KOPT-K1 (cell line): Measurements from ENCODE around the gene MYH16.

Source experiments
- H3K27ac ChIP-seq: fragments of 200-600 bp; sonication (generic); 2 replicates; pipeline ENCODE4 v1.5.1; 2016; ENCODE audit warnings: antibody characterized with exemption, mild to moderate bottlenecking, low read depth, low read length; ENCODE audit not compliant: poor library complexity, severe bottlenecking
- H3K36me3 ChIP-seq: fragments of 200-600 bp; sonication (generic); 2 replicates; pipeline ENCODE4 v1.5.1; 2017; ENCODE audit warnings: antibody characterized with exemption, mild to moderate bottlenecking, low read length, moderate library complexity; ENCODE audit not compliant: insufficient read depth
- H3K9me3 ChIP-seq: fragments of 200-600 bp; sonication (generic); 2 replicates; pipeline ENCODE4 v1.5.1; 2017; ENCODE audit warnings: antibody characterized with exemption, low read length, mild to moderate bottlenecking; ENCODE audit not compliant: insufficient read depth, poor library complexity, severe bottlenecking

The MYH16 gene

GRCh38 chr7:99249985-99250575, 22.6 kb upstream of the MYH16 start:
- Histone ChIP-seq H3K27ac (no peak overlapping the region), H3K9me3 (no peaks in the 10 kb centered on the region), H3K36me3 (no peaks in the 10 kb centered on the region)

DNA sequence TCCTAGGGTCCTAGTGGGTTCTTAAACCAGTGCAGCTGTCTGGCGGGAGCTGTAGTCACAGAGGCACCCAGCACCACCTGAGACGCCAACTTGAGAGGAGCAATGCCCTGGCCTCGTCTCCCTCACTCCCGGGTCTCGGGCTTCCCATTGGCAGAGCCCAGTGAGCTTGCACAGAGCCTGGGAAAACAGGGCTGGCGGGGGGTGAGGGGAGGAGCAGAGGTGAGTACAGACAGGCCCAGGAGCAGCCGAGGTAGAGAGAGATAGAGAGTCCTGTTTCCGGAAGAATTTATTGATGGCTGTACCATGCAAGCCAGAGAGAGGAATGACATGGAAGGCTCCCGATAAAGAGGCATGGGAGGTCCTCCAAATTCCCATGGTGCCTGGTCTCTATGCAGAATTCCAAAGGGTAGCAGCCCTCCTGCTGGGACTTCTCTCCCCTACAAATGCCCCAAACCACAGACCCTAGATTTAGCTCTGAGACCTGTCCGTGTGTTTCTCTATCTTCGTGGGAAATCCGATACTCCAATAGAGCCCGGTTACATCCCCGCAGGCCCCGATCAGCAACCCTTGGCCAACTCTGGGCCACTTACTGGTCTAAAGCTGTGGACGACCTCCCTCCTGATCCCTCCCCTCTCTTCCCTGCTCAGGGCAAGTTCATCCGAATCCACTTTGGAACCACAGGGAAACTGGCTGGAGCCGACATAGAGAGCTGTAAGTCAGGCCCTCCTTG, 20.3 kb upstream of the MYH16 start:
- Histone ChIP-seq H3K9me3 (no peaks in the 10 kb centered on the region), H3K36me3 (no peaks in the 10 kb centered on the region), H3K27ac (no peak overlapping the region)

- Histone ChIP-seq H3K27ac (no peak overlapping the region), H3K36me3 (no peaks in the 10 kb centered on the region), H3K9me3 (no peaks in the 10 kb centered on the region)
Observed at GRCh38 chr7:99253369-99253768, 19.3 kb upstream of the MYH16 start.

DNA sequence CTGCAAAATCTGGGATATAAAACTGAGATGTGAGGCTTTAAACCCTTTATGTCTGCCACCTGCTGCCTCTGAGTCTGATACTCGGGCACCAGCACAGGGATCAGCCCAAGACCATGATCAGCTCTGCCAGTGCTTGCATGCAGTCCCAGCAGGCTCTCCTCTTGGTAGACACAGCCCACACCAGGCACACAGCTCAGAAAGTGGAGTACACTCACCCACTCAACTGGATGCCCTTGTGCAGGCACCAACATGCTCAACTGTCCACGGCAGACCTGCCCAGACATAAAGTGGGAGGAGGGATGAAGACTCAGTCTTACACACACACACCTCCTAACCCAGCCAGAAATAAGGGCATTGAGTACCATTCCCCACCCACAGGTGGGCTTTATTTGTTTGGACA, 18.2 kb upstream of the MYH16 start:
- Histone ChIP-seq H3K36me3 (no peaks in the 10 kb centered on the region), H3K9me3 (no peaks in the 10 kb centered on the region), H3K27ac (no peak overlapping the region)

DNA sequence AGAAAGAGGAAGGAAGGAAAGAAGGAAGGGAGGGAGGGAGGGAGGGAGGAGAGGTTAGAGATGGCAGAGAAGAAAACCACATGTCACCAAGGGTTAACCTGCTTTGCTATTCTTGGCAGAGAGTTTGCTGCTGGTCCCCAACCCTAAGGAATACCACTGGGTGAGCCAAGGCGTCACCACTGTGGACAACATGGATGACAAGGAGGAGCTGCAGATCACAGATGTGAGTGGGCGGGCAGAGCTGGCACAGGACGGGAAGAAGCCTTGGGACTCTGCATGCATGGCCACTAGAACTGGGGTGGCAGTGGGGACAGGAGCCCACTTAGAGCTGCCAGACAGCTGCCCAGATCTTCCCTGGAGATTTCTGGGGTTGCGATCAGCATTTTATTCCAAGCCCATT, 17.2 kb upstream of the MYH16 start:
- H3K9me3 ChIP-seq, result no peaks in the 10 kb centered on the region
- H3K36me3 ChIP-seq, result no peaks in the 10 kb centered on the region
- no peak overlapping the region for H3K27ac ChIP-seq

GRCh38 chr7:99257065-99257464, 15.6 kb upstream of the MYH16 start:
- no peaks in the 10 kb centered on the region for H3K36me3 ChIP-seq
- no peaks in the 10 kb centered on the region for H3K9me3 ChIP-seq
- no peak overlapping the region for H3K27ac ChIP-seq

DNA sequence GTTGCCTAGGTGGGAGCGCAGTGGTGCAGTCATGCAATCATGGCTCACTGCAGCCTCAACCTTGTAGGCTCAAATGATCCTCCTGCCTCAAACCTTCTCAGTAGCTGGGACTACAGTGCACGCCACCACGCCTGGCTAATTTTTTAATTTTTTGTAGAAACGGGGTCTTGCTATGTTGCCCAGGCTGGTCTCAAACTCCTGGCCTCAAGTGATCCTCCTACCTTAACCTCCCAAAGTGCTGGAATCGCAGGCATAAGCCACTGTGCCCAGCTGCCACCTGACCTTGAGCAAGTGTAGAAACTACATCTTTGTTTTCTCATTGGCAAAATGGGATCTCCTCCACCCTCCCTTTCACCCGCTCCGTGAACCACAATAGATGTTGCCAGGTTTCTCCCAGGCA, 15.0 kb upstream of the MYH16 start:
- H3K9me3 ChIP-seq, result no peaks in the 10 kb centered on the region
- no peak overlapping the region for H3K27ac ChIP-seq
- H3K36me3 ChIP-seq, result no peaks in the 10 kb centered on the region

DNA sequence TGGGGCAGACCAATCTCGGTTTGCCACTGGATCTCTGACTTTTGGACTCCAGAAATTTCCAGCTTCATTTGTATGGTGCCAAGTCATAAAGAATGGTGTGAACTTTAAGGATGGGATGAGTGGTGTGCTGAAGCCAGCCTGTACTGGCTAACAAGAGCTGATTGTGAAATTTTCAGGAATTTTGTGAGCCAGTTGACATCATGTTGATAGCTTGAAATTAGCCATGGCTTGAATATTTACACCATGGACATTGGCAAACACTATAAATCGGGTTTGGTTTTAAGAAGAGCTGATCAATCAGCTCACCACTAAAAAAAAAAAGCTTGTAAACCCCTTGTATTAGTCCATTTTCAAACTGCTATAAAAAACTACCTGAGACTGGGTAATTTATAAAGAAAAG, 14.1 kb upstream of the MYH16 start:
- no peaks in the 10 kb centered on the region for H3K36me3 ChIP-seq
- H3K9me3 ChIP-seq, result no peaks in the 10 kb centered on the region
- H3K27ac ChIP-seq, result no peak overlapping the region

DNA sequence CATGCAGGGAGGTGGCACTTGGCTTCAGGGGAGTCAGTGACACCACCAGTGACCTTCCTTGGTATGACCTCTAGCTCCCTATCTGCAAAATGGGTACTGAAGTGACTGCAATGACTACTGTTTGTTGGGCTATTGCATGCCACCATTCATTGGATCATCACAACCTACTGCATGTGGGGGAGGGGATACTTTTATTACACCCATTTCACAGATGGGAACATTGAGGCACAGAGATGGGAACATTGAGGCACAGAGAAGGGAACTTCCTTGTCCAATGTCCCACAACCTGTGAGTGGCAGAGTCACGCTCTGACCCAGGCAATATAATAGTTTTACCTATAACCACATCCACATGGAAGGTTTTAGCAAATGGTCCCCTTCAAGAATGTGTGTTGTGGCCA, 12.2 kb upstream of the MYH16 start:
- Histone ChIP-seq H3K27ac (no peak overlapping the region), H3K9me3 (no peaks in the 10 kb centered on the region), H3K36me3 (no peaks in the 10 kb centered on the region)

GRCh38 chr7:99261646-99262045, 11.0 kb upstream of the MYH16 start:
- Histone ChIP-seq H3K9me3 (no peaks in the 10 kb centered on the region), H3K36me3 (no peaks in the 10 kb centered on the region), H3K27ac (no peak overlapping the region)

DNA sequence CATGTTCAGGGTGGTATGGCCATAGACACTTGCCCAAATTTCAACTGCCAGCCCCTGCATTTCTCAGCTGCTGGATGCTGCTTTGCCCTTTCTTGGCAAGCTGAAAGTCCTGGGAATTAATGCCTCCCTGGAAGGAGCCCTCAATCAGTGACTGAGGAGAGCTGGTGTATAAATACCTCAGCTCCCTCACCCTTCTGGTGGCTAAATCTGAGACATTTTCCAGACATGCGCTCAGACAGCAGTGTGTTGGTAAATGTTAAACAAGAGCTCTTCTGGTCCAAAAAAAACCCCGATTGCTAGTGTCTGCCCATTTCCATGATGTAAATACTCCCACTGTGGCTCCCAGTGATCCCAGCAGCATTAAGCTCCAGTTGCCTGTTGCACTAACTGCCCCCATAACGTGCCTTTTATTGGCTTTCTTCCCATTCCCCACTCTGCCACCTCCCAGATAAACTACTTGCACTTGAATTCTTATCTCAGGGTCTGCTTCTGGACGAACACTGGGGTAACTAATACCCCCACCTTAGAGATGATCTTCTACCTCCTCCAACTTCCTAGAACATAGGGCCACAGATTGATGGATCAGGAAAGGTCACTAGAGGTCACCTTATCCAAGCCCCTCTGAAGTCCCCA, 6.7 kb upstream of the MYH16 start:
- H3K9me3 ChIP-seq, result no peaks in the 10 kb centered on the region
- H3K27ac ChIP-seq, result no peak overlapping the region
- no peaks in the 10 kb centered on the region for H3K36me3 ChIP-seq

- Histone ChIP-seq H3K36me3 (no peaks in the 10 kb centered on the region), H3K27ac (no peak overlapping the region), H3K9me3 (no peaks in the 10 kb centered on the region)
Observed at GRCh38 chr7:99267481-99267840, 5.2 kb upstream of the MYH16 start.

GRCh38 chr7:99267841-99268576, 4.6 kb upstream of the MYH16 start:
- H3K27ac ChIP-seq, result no peak overlapping the region
- H3K9me3 ChIP-seq, result no peaks in the 10 kb centered on the region
- no peaks in the 10 kb centered on the region for H3K36me3 ChIP-seq

DNA sequence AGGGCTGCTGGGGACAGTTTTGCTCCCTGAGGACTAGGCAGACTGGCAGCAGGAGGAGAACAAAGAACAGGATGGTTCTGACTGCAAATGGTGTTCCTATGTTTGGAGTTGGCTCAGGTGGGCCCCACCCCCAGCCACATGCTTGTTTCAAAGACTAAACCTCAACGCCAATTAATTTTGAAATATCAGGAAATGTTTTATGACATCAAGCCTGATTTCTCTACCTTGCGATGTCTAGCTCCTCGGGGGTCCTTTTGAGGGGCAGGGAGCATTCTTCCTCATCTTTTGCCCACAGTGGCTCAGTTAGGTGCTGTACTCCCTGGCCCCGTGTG, 4.1 kb upstream of the MYH16 start:
- Histone ChIP-seq H3K36me3 (no peaks in the 10 kb centered on the region), H3K27ac (no peak overlapping the region), H3K9me3 (no peaks in the 10 kb centered on the region)

DNA sequence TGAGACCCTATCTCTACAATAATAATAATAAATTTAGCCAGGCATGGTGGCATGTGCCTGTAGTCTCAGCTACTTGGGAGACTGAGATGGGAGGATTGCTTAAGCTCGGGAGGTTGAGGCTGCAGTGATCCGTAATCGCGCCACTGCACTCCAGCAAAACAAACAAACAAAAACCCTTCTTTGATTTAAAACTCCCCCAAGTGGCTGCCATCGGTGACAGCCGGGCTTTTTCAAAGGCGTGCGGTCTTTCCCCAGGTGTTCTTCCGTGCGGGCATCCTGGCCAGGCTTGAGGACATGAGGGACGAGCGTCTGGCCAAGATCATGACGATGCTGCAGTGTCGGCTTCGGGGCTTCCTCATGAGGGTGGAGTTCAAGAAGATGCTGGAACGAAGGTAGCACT, 1.9 kb upstream of the MYH16 start:
- H3K9me3 ChIP-seq, result no peaks in the 10 kb centered on the region
- no peak overlapping the region for H3K27ac ChIP-seq
- no peaks in the 10 kb centered on the region for H3K36me3 ChIP-seq
